Measurements from ENCODE around the gene RASSF1.
A peak's percentile ranks its signal among the peaks of the same experiment; 100 is the strongest.
"Not testable (repeated sequence)": the region's sequence is repeated elsewhere in the genome, so short reads cannot be mapped to it uniquely, and the experiment has no call there.

Gene RASSF1

DNA sequence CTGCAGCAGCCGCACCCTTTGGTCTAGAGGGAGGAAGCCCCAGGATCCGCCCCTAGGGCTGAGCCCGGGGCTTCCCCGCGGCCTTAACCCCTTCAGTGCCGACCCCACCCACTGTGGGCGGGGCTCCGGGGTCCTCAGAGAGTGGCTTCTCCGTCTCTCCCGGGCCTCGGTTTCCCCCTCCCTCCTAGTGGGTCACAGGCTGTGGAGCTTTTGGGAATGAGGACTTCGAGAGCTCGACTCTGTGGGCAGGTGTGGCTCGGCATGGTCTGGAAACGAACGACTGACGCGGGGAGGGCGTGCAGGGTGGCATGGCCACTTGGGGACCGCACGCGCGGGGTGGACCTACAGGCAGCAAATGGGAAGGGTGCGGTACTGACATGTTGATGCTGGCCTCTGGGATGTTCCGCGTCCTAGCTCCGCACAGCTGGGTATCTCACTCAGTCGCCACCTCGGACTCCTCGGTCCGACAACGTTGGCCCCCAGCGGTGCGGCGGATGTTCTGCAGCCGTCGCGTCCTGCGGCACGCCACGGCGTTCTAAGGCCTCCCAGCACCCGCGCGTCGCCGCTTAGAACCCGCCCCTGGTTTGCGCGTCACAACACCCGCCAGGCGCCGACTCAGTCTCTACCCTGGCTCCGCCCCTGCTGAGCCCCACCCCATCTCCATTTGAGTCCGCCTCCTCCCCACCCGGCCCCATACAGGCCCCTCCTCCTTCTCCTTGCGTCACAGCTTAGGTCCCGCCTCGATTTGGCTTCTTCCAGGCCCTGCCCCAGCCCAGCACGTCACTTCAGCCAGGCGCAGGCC, 41.6 kb downstream of the RASSF1 start, which contains the start of the genes HYAL3 and NAA80:
TSS of gene HYAL3 (minus strand) at position 570 of the 802 bp plus-strand sequence. CDS start 3,803 bp downstream, outside the sequence.
TSS of gene NAA80 (minus strand) at position 570 of the 802 bp plus-strand sequence. CDS start 1,942 bp downstream, outside the sequence.
- DNase-seq = peak; percentile 78

DNA sequence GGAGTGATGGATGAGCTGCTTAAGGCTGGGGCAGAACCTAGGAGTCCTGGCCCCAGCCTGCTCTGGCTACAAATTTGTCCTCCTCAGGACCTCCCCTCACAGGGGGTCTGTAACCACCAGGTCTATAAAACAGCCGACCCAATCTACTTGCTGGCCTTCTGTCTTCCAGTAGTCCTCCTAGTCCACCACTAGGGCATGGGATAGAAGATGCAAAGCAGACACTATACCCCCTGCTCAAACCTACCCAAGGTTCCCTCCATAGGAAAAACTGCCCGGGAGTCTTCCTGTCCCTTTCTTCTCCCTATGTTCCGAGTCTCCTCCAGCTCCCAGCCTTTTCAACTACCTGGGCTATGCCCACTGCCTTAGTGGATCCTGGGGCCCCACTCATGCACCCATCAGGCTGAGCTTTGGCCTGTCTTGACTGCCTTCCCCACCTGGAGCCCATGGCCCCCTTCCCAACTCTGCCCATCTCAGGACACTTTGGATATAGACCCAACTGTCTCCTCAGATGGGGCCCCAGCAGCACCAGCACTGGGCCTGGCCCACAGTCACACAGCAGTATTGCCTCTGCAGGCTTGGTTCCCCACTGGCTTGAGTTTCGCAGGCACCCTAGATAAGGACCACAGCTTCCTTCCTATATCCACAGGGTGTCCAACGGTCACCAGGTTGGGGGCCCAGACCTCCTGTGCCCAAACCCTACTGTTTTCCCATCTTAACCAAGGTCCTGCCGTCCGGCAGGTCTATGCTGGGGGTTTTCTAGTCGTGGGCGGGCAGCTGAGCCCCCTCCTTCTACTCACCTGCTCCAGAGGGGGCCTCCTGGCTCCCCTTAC, 42.5 kb downstream of the RASSF1 start:
- no peak for DNase-seq

DNA sequence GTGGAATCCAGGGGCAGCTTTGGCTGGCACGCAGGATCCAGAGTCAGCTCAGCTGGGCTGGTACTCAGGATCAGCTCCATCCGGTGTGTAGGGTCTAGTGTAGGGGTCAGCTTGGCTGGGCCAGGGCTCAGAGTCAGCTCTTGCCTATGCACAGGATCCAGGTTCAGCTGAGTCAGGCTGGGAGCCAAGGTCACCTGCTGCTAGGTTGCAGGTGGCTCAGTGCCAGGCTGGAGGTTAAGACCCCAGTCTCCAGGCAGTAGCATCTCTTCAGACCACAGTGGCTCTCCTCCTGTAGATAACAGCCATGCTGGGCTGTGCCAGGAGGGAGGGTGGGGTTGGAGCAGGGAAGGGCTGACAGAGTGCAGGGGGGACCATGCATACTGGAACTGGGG, 43.3 kb downstream of the RASSF1 start:
- DNase-seq = no peak

DNA sequence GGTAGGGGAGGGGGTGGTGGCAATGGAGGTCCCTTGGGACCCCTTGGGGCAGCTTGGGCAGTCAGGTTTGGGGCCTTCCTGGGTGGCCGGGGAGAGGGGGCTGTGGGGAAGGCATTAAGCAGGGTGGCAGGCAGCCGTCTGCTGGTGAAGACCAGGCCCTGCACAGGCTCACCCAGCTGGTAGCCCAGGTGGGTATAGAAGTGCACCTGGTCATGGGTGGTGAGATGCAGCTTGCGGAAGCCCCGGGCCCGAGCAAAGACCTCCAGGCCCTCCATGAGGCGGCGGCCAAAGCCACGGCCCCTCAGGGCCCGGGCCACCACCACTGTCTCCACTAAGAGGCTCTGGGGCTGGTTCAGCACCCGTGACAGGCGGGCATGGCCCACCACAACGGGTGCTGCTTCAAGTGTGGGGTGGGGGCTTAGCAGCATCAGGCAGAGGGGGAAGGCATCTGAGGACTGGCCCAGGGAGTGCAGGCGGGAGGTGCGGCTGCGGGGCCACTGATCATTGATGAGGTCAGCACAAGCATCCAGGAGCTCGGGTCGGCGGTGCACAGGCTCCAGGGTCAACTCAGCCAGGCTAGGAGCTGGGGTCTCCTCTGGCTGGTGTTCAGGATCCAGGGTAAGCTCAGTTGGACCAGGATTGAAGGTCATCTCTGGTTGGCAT, 43.8 kb downstream of the RASSF1 start:
- no peak for DNase-seq

DNA sequence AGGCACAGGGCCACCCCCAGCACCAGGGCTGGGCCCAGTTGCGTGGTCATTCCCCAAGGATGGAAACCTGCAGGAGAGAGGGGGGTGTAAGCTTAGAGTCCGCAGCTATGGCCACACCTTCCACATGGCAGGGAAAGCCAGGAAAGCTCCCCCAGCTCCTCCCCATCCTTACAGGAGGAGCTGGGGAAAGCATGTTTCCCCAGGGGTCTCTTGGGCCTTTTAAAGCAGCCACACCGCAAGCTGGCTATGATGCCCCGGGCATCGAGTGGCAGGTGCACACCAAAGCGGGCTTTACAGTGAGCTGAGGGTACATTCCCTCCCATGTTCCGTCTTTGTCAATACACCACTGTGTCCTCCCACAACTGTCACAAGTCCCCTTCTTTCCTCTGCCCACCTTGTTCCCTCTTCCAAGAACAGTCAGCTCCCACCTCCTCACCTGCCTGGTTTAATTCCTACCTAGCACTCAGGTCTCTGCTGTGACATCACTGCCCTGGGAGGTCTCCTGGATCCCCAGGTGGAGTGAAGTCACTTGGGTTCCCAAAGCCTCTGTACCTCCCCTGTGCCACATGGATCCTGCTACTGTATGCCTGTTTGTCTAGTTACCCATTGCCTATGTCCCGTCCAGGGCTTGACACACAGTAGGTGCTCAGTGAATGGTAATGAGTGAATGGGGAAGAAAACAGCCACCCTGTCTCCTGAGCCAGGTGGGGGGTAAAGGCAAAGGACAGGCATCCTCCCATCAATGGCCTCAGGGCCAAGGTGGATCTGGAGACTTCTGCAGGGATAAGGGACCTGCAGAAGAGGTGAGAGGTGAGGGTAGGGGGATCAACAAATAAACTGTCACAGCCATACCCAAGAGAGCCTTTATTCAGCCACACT, 44.8 kb downstream of the RASSF1 start:
- DNase-seq = no peak

DNA sequence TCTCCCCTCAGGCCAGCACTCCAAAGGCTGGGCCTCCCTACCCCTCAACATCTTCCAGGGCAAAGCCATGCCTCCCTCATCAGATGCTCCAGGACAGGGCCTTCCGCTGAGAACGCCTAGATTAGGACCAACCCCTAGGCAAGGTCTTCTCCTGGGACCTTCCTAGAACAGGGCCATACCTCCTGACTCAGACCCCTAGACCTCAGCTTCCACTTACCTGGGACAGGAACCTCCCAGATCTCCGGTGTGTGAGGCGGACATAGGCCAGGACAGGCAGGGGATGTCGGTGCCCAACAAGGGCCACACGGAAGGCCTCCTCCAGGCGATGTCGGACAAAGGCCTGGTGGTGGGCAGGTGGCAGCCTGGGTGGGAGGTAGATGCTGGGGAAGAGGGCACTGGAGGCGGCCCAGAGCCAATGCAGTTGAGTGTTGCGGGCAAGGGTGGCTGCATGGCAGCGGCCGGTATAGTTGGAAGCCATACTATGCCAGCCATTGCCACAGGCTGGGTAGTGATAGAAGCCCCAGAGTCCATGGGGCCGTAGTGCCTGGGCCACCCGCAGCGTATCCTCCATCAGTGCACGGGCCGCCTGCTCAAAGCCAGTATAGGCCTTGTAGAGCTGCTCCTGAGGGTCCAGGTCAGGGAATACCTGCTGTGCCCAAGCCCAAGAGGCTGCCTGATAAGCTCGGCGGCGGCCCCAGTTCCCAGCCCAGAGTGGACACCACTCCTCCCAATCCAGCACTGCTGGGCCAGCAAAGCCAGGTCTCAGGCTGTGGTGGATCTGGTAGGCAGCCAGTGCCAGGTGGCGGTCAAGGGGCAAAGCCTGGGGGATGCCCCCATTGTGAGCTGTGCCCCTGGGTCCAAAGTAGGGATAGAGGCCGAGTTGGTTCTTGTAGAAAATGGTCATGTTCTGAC, 45.9 kb downstream of the RASSF1 start:
- DNase-seq = no peak

DNA sequence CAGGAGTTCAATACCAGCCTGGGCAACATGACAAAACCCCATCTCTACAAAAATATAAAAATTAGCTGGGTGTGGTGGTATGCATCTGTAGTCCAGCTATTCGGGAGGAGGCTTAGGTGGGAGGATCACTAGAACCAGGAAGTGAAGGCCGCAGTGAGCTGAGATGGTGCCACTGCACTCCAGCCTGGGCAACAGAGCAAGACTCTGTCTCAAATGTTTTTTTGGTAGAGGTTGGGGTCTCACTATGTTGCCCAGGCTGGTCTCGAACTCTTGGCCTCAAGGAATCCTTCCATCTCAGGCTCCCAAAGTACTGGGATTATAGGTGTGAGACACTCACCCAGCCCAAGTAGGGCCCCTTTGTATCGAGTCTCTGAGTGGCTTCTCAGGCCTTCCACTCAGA, 46.5 kb downstream of the RASSF1 start:
- no peak for DNase-seq

DNA sequence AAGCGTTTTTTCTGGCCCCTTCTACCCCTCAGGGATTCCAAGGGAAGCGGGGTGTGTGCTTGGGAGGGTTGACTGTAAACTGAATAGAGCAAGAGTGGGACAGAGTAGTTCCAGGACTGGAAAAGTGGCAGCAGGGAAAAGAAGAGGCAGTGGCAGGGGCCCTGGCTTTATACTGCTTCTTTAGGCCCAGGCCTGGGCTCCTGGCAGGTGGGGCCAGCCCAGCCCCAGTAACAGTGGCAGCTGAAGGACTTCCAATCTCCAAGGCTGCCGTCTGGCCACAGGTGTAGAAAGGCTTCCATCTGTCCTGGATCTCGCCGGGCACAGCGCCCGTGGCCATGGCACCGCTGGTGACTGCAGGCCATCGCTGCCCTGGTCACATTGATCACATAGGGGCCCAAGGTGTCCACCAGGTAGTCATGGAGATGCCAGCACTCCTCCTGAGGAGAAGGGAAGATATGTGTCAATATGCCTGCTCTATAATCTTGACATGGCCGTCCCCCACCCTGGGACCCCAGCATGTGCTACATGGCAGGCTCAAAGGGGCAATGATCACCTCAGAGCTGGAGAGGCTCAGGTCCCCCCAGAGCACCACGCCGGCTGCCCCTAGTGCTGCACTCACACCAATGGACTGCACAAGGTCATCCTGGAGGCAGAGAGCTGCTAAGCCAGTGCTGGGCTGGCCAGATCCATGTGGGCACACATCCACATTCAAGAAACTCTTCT, 47.4 kb downstream of the RASSF1 start:
- DNase-seq = no peak

DNA sequence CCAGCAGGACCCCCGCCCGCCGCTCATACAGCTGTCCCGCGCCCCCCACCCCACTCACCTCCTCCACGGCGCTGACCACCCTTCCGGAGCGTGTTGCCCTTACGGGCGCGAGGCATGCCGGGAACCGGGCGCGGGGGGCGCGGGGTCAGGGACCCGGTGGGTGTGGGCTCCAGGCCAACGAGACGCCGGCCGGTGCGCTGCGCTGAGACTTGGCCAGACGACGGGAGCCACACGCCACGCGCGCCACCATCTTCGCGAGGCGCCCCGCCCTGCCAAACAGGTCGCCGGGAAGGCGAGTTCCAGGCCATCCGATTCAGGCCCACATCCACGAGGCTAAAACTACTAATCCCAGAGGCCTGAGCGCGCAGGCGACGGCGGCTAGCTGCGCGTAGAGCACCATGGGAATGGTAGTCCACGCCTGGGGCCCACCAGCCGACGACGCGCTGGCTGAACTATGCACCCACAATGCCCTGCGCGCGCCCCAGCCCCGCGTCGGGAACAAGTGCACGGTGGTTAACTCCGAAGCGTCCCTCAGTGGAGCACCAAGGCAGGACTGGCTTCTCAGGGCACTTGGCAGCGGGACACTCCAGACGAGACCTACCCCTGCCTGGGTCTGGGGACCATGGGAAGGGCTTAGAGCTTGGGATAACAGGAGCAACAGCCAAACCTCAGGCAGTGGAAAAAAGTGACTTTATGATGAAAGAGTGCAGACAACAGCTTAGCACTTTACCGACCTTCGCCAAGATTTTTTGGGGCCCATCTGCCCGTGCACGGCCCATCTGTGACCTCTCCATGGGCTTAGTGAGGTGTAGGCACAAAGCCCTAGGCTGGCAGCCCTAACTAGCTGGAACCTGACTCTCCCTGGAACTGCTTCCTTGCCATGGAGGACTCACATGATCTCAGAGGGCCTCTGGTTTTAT, 48.2 kb downstream of the RASSF1 start, which contains the start of gene IFRD2:
TSS of gene IFRD2 (minus strand) at position 271 of the 920 bp plus-strand sequence. CDS start at position 116, 155 bp downstream.
- DNase-seq = peak; percentile 76

DNA sequence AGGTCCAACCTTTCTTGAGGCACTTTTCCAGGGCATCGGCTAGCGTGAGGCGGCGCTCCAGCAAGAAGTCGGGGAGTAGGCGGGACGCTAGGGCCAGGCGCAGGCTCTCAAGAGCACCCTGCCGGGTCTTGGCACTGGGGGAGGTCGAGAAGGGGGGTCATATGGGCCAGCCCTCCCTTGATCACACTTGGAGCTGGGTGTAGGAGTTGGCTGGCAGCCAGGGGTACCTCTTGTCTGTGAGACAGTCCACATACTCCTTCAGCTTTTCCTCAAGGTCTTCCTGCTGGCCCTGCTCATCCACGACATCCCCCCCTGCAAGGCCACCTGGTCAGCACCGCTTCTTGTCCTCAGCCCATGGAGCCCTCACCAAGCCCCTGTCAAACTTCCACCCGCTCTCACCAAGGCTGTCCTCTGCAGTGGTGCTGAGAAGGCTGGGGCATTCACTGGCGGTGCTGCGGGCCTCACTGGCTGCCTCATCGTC, 50.4 kb downstream of the RASSF1 start:
- DNase-seq = no peak

DNA sequence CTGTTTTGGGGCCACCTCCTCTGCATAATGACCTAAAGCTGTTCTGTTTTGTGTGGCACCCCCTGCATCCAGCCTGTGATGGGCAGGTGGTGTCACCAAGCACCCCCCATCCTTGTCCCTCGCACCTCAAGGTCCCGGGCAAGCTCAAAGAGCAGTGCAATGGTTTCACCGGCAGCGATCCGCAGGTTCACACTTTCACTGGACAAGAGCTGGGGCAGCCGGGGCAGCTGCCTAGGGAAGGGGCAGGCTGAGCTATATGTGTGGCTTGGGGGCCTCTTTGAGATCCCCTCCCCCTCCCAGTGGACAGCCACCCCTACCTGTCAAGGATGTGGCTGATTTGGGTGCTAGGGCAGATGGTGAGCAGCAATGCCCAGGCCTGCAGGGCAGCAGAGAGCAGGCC, 51.5 kb downstream of the RASSF1 start:
- no peak for DNase-seq

DNA sequence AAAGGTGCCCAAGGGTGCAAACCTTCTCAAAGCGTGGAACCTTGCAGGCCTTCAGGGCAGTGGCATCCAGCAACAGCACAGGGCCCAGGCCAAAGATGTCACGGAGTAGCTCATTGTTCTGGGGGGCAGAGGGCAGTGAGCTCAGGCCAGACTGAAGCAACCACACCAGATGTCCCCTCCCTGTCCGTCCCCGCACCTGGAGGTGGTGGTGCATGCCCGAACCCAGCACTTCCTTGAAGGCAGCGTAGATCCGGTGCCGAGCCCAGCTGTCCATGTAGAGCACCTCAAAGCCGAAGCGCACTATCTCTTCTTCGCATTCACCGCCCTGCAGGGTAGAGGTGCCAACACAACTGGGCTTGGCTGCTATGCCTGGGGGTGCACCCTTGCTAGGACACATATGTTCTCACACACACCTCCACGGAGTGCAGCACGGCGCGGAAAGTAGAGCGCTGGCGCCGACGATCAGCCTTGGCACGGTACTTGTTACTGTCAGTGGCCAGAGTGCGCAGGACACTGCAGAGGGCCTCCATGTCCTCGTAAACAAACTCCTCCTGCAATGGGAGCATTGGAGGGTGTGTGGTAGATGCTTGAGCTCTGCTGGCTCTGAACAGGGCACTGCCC, 52.1 kb downstream of the RASSF1 start:
- DNase-seq = no peak

DNA sequence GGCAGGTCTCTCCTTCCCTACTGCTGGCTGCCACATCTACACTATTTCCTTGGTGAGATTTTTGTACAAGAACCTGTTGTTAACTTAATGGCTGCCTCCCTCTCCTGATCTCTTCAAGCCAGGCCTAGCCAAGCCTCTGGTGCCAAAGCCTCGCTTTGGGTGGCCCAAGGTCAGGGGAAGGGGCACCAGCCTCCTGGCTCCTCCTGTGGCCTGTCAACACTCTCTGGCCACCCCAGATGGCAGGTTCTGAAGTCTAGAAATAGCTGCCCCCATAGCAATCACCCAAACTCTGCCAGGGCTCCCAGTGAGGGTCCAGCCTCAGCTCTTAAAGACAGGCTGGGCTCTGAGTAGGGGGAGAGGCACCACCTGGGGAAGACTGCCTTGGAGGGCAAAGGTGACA, 53.4 kb downstream of the RASSF1 start:
- no peak for DNase-seq

DNA sequence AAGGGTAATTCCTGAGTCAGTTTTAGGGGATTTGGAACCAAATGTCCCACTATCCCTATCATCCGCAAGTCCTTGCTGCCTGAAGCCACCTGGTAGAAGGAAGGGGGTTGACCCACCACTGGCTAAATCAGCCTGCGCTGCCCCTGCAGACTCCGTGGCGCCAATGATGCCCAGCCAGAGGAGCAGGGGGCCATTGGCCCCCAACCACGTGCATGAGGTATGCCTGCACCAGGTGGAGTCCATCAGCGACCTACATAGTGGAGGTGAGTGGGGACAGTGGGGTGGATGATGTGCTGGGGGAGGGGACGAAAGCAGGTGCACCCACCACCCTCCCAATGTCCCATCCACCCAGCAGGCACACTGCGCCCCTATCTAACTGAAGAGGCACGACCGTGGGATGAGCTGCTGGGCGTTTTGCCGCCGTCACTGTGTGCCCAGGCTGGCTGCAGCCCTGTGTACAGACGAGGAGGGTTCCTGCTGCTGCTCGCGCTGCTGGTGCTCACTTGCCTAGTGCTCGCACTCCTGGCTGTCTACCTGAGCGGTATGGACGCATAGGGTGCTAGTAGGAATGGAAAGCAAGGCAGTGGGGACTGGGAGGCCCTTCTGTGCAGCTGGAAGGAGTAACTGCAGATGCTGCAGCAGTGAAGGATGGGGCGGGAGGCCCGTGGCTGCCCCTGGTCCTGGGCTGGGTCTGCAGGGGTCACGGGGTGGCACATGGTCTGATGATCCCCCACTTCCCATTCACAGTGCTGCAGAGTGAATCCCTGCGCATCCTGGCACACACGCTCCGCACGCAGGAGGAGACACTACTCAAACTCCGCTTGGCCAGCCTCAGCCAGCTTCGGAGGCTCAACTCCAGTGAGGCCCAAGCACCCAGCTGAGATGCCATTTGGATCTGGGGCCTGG, 54.1 kb downstream of the RASSF1 start:
- DNase-seq = no peak

DNA sequence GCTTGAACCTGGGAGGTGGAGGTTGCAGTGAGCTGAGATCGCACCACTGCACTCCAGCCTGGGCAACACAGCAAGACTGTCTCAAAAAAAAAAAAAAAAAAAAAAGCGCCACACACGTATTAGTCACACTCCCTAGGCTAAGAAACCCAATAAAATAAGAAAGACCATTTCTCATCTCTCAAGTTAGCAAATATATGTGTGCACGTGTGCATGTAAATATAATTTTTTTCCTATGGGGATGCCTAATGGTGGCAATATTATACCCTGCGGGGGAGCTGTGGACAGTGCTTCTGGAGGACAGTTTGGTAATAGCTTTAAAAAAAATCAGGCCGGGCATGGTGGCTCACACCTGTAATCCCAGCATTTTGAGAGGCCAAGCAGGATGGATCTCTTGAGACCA, 56.5 kb downstream of the RASSF1 start:
- DNase-seq = not testable (repeated sequence)

Measured in NCI-H1694 treated with DMSO at 0.1 percent for 48 hours (cell line).